Stimulated activated CD8-positive, alpha-beta memory T cell treated with anti-CD3 and anti-CD28 coated beads, Interleukin-4, amount 100 ng/mL, for 24 hours (primary cell): ENCODE data around the gene AKR1E2.
"Not testable (repeated sequence)": the region's sequence is repeated elsewhere in the genome, so short reads cannot be mapped to it uniquely, and the experiment has no call there.

Source experiments
- DNase-seq: peaks from one replicate; pipeline ENCODE4 v3.0.0-alpha.2; 2020; ENCODE audit warnings: low read depth

Gene AKR1E2

GRCh38 chr10:4813496-4813895 lies 12.5 kb upstream of the AKR1E2 start:
- DNase-seq: no peak

- not testable (repeated sequence) for DNase-seq
Measured at GRCh38 chr10:4815646-4816180, 10.3 kb upstream of the AKR1E2 start.

- no peak for DNase-seq
Measured at GRCh38 chr10:4816966-4817365, 9.0 kb upstream of the AKR1E2 start.

GRCh38 chr10:4819067-4819466 lies 6.9 kb upstream of the AKR1E2 start:
- no peak for DNase-seq

- no peak for DNase-seq
Measured at GRCh38 chr10:4819707-4820106, 6.3 kb upstream of the AKR1E2 start.

- no peak for DNase-seq
Measured at GRCh38 chr10:4820804-4821401, 5.1 kb upstream of the AKR1E2 start.

GRCh38 chr10:4822208-4822607 lies 3.8 kb upstream of the AKR1E2 start:
- DNase-seq: no peak

GRCh38 chr10:4824791-4825310 lies 1.2 kb upstream of the AKR1E2 start:
- DNase-seq: no peak

GRCh38 chr10:4825456-4825867 lies 545 bp upstream of the AKR1E2 start:
- DNase-seq: no peak

GRCh38 chr10:4826792-4827324 lies 851 bp downstream of the AKR1E2 start:
- DNase-seq: no peak

- no peak for DNase-seq
Measured at GRCh38 chr10:4828005-4828404, 2.0 kb downstream of the AKR1E2 start.

- no peak for DNase-seq
Measured at GRCh38 chr10:4830551-4830950, 4.5 kb downstream of the AKR1E2 start.

- DNase-seq: no peak
Measured at GRCh38 chr10:4831091-4831490, 5.1 kb downstream of the AKR1E2 start.

- DNase-seq: no peak
Measured at GRCh38 chr10:4833286-4833685, 7.3 kb downstream of the AKR1E2 start.

- no peak for DNase-seq
Measured at GRCh38 chr10:4834898-4835405, 8.9 kb downstream of the AKR1E2 start.

GRCh38 chr10:4835494-4835918 lies 9.5 kb downstream of the AKR1E2 start:
- DNase-seq: no peak

GRCh38 chr10:4836416-4836969 lies 10.5 kb downstream of the AKR1E2 start:
- DNase-seq: no peak

- no peak for DNase-seq
Measured at GRCh38 chr10:4837551-4837950, 11.5 kb downstream of the AKR1E2 start.

- no peak for DNase-seq
Measured at GRCh38 chr10:4838743-4839142, 12.7 kb downstream of the AKR1E2 start.

GRCh38 chr10:4839353-4839752 lies 13.3 kb downstream of the AKR1E2 start:
- DNase-seq: no peak

- no peak for DNase-seq
Measured at GRCh38 chr10:4840151-4840550, 14.1 kb downstream of the AKR1E2 start.

GRCh38 chr10:4843525-4844180 lies 17.6 kb downstream of the AKR1E2 start:
- no peak for DNase-seq

- DNase-seq: no peak
Measured at GRCh38 chr10:4844864-4845263, 18.9 kb downstream of the AKR1E2 start.
